GM23338 (cell line): ENCODE results near the gene JARID2. TPM values are rescaled to one million over a fixed set of nuclear protein-coding genes. Genes with fewer than 3 reads are reported as not detected.
A peak's percentile ranks its signal among the peaks of the same experiment; 100 is the strongest.

Experiments
- ATAC-seq: fragments of 200-7000 bp; cut with Tn5 transposase; 3 replicates; pipeline ENCODE4 v1.9.1; 2020
- DNase-seq: peaks from one replicate; pipeline ENCODE4 v3.0.0-alpha.2; 2015; ENCODE audit warnings: low spot score
- H2AFZ ChIP-seq: fragments of 200-600 bp; sonication (generic); 2 replicates; pipeline ENCODE4 v1.8.0; 2016; ENCODE audit warnings: antibody characterized with exemption, mild to moderate bottlenecking, moderate library complexity
- H3F3A ChIP-seq: fragments of 200-600 bp; sonication (generic); replicated peaks from 2 replicates; pipeline ENCODE4 v1.8.0; 2017; ENCODE audit warnings: antibody characterized with exemption, mixed run types, low read depth
- H3K27ac ChIP-seq: fragments of 200-600 bp; sonication (generic); 2 replicates; pipeline ENCODE4 v1.6.1; 2016; ENCODE audit warnings: low read depth
- H3K27me3 ChIP-seq: fragments of 200-600 bp; sonication (generic); 2 replicates; pipeline ENCODE4 v1.8.0; 2016; ENCODE audit warnings: mild to moderate bottlenecking, mixed run types, moderate library complexity; ENCODE audit not compliant: insufficient read depth
- H3K36me3 ChIP-seq: fragments of 200-600 bp; sonication (generic); 2 replicates; pipeline ENCODE4 v1.8.0; 2016; ENCODE audit warnings: mild to moderate bottlenecking; ENCODE audit not compliant: insufficient read depth
- H3K4me1 ChIP-seq: fragments of 200-600 bp; sonication (generic); 2 replicates; pipeline ENCODE4 v1.8.0; 2016; ENCODE audit warnings: mild to moderate bottlenecking, moderate library complexity; ENCODE audit not compliant: insufficient read depth
- H3K4me2 ChIP-seq: fragments of 200-600 bp; sonication (generic); 2 replicates; pipeline ENCODE4 v1.7.1; 2017; ENCODE audit warnings: mixed run types
- H3K4me3 ChIP-seq: fragments of 200-600 bp; sonication (generic); 2 replicates; pipeline ENCODE4 v1.6.1; 2016; ENCODE audit warnings: mixed run types
- H3K79me2 ChIP-seq: fragments of 200-600 bp; sonication (generic); replicated peaks from 2 replicates; pipeline ENCODE4 v1.8.0; 2017; ENCODE audit warnings: mild to moderate bottlenecking; ENCODE audit not compliant: insufficient read depth
- H3K9me2 ChIP-seq: fragments of 200-600 bp; sonication (generic); 2 replicates; pipeline ENCODE4 v1.8.0; 2017; ENCODE audit not compliant: insufficient read depth
- H4K20me1 ChIP-seq: fragments of 200-600 bp; sonication (generic); replicated peaks from 2 replicates; pipeline ENCODE4 v1.8.0; 2017; ENCODE audit warnings: mild to moderate bottlenecking; ENCODE audit not compliant: insufficient read depth
- H3K27ac Mint-ChIP-seq: 2 replicates; pipeline ENCODE4 v1.8.0; 2020; ENCODE audit warnings: inconsistent platforms, mild to moderate bottlenecking, moderate library complexity, mixed read lengths
- H3K27me3 Mint-ChIP-seq: 3 replicates; pipeline ENCODE4 v1.8.0; 2022; ENCODE audit warnings: low read depth, mild to moderate bottlenecking, moderate library complexity, mixed read lengths, inconsistent platforms; ENCODE audit not compliant: insufficient read depth, poor library complexity
- H3K36me3 Mint-ChIP-seq: 3 replicates; pipeline ENCODE4 v1.8.0; 2021; ENCODE audit warnings: low read depth, mild to moderate bottlenecking, inconsistent platforms, moderate library complexity, mixed read lengths
- H3K4me1 Mint-ChIP-seq: 3 replicates; pipeline ENCODE4 v1.8.0; 2020; ENCODE audit warnings: mild to moderate bottlenecking, inconsistent platforms, mixed read lengths
- H3K4me3 Mint-ChIP-seq: 3 replicates; pipeline ENCODE4 v1.8.0; 2021; ENCODE audit warnings: moderate library complexity, mild to moderate bottlenecking, inconsistent platforms, mixed read lengths
- H3K9me3 Mint-ChIP-seq: 3 replicates; pipeline ENCODE4 v1.8.0; 2020; ENCODE audit warnings: moderate library complexity, mild to moderate bottlenecking, inconsistent platforms, mixed read lengths
- CREB1 ChIP-seq: fragments of 250-450 bp; sonication (Bioruptor Pico); IDR thresholded peaks from 2 replicates; pipeline ENCODE4 v1.5.0; 2020; ENCODE audit warnings: low read depth, mild to moderate bottlenecking, moderate library complexity
- CTCF ChIP-seq, 2 experiments: fragments of 200-600 bp in 1 of 2; sonication (generic) in 1 of 2; conservative IDR thresholded peaks; 2 replicates each; pipeline versions ENCODE4 v1.5.1 to v1.6.1; 2016 to 2017; ENCODE audit warnings: antibody characterized with exemption in 2 of 2, low read depth in 2 of 2, mild to moderate bottlenecking in 2 of 2, moderate library complexity in 1 of 2
- EZH2 ChIP-seq: fragments of 200-600 bp; sonication (generic); IDR thresholded peaks from one replicate; pipeline ENCODE4 v1.8.0; 2017; ENCODE audit warnings: antibody characterized with exemption, mild to moderate bottlenecking, low read depth; ENCODE audit not compliant: unreplicated experiment
- EZH2phosphoT487 ChIP-seq: fragments of 200-600 bp; sonication (generic); IDR thresholded peaks from one replicate; pipeline ENCODE4 v1.8.1; 2018; ENCODE audit warnings: antibody characterized with exemption; ENCODE audit not compliant: unreplicated experiment
- NANOG ChIP-seq: IDR thresholded peaks from 2 replicates; pipeline ENCODE4 v1.6.1; 2016; ENCODE audit warnings: antibody characterized with exemption, borderline replicate concordance
- POLR2AphosphoS5 ChIP-seq: IDR thresholded peaks from 2 replicates; pipeline ENCODE4 v1.6.1; 2016; ENCODE audit warnings: antibody characterized with exemption, low read depth
- REST ChIP-seq: IDR thresholded peaks from one replicate; pipeline ENCODE4 v1.6.1; 2018; ENCODE audit warnings: antibody characterized with exemption; ENCODE audit not compliant: unreplicated experiment
- STAT1 ChIP-seq: IDR thresholded peaks from one replicate; pipeline ENCODE4 v1.6.1; 2016; ENCODE audit warnings: antibody characterized with exemption; ENCODE audit not compliant: unreplicated experiment
- ZNF114 ChIP-seq: fragments of 250-450 bp; sonication (Bioruptor Pico); IDR thresholded peaks from 2 replicates; pipeline ENCODE4 v1.5.0; 2020; ENCODE audit warnings: mild to moderate bottlenecking, moderate library complexity
- ZNF331 ChIP-seq: fragments of 250-450 bp; sonication (Bioruptor Pico); IDR thresholded peaks from 2 replicates; pipeline ENCODE4 v1.5.0; 2020; ENCODE audit warnings: low read depth, mild to moderate bottlenecking, moderate library complexity
- ZNF462 ChIP-seq: fragments of 250-450 bp; sonication (Bioruptor Pico); IDR thresholded peaks from 2 replicates; pipeline ENCODE4 v1.5.0; 2020; ENCODE audit warnings: mild to moderate bottlenecking, moderate library complexity
- polyA plus RNA-seq: library from polyadenylated mRNA; unstranded; fragments of >200 nt; fragmentation: Nextera tagmentation; extraction: Ambion mirVana; gene quantifications from 2 replicates; pipeline ENCODE4 v1.2.1, GENCODE V29; 2016
- total RNA-seq: library from RNA; depleted of rRNA; stranded (reverse); fragments of >200 nt; shearing (Covaris generic); gene quantifications from 2 replicates; pipeline ENCODE4 v1.2.3, GENCODE V29; 2014

JARID2 gene
- total and polyA plus RNA-seq, 2 experiments from 2014 or later: 92.8 to 196 TPM

- TF ChIP-seq ZNF462: no peak
- no peak for TF ChIP-seq CTCF (conservative IDR thresholded peaks at IDR 0.05; ENCODE audit: low read depth in 2 of 2)
- no peak for TF ChIP-seq STAT1
Observed at GRCh38 chr6:15507221-15507620, 261.4 kb downstream of the JARID2 start (continued).

- ATAC-seq (no peak), DNase-seq (no peak)
- Histone ChIP-seq H3K36me3 (peaks cover 66% of the 10 kb centered on the region), H3K27ac (peak overlapping the region; percentile 83), H4K20me1 (peaks cover 90% of the 10 kb centered on the region), H3K27me3 (no peaks in the 10 kb centered on the region), H2AFZ (no peak overlapping the region), H3K4me2 (peak overlapping the region; percentile 8), H3K4me3 (no peak overlapping the region), H3K79me2 (peaks cover 88% of the 10 kb centered on the region), H3F3A (peaks cover 58% of the 10 kb centered on the region), H3K4me1 (peaks cover 14% of the 10 kb centered on the region), H3K9me2 (no peaks in the 10 kb centered on the region)
- H3K27ac Mint-ChIP-seq: no peak overlapping the region
- H3K36me3 Mint-ChIP-seq: peaks cover 98% of the 10 kb centered on the region
- H3K9me3 Mint-ChIP-seq: peaks cover 6% of the 10 kb centered on the region; the same call in 1 of the 3 replicates
- H3K27me3 Mint-ChIP-seq: peaks cover 69% of the 10 kb centered on the region
- no peak overlapping the region for H3K4me3 Mint-ChIP-seq
- H3K4me1 Mint-ChIP-seq: peaks cover 53% of the 10 kb centered on the region
- TF ChIP-seq EZH2phosphoT487 (no peak), CTCF (conservative IDR thresholded peaks at IDR 0.05; ENCODE audit: low read depth in 2 of 2) (no peak), ZNF331 (CRISPR knock-in tag) (no peak), CREB1 (CRISPR knock-in tag) (no peak), POLR2AphosphoS5 (no peak), EZH2 (no peak), REST (no peak), NANOG (no peak), ZNF114 (CRISPR knock-in tag) (no peak)
Observed at GRCh38 chr6:15507746-15508145, 261.9 kb downstream of the JARID2 start.
